IMR-90 (cell line): ENCODE measurements around the gene HLA-E. TPM values are rescaled to one million over a fixed set of nuclear protein-coding genes. Genes with fewer than 3 reads are reported as not detected.

Experiments
- ATAC-seq: fragments of 200-7000 bp; cut with Tn5 transposase; 2 replicates; pipeline ENCODE4 v1.9.1; 2020; ENCODE audit warnings: low read depth, mild to moderate bottlenecking, moderate library complexity
- BruUV-seq: library from RNA; stranded (reverse); fragments of 400-500 nt; replicated peaks from 2 replicates; lab custom pipeline; 2021; lab: Mats Ljungman, UMichigan
- CTCF ChIA-PET: fragments of 300-600 bp; formaldehyde crosslinking; extraction: SDS; loops from one replicate; lab custom pipeline; 2021; ENCODE audit warnings: antibody characterized with exemption; lab: Yijun Ruan, JAX
- POLR2A ChIA-PET: fragments of 300-600 bp; sonication (Branson Sonifier 250); formaldehyde crosslinking; loops from one replicate; lab custom pipeline; 2022; ENCODE audit warnings: antibody characterized with exemption; ENCODE audit not compliant: unreplicated experiment; lab: Charles Lee
- DNase-seq: peaks from one replicate; pipeline ENCODE4 v3.0.0; 2013
- H2AFZ ChIP-seq: replicated peaks from 2 replicates; pipeline ENCODE3; 2013; ENCODE audit warnings: low read length, mild to moderate bottlenecking; ENCODE audit not compliant: poor library complexity
- H2AK5ac ChIP-seq: 2 replicates; pipeline ENCODE4 v1.6.1; 2013; ENCODE audit warnings: low read depth, low read length, inconsistent platforms
- H2AK9ac ChIP-seq: replicated peaks from 2 replicates; pipeline ENCODE3; 2013; ENCODE audit warnings: mild to moderate bottlenecking, low read depth, low read length, moderate library complexity; ENCODE audit not compliant: poor library complexity
- H2BK120ac ChIP-seq: 2 replicates; pipeline ENCODE4 v1.6.1; 2013; ENCODE audit warnings: low read depth, low read length, inconsistent platforms
- H2BK15ac ChIP-seq: 3 replicates; pipeline ENCODE4 v1.6.1; 2013; ENCODE audit warnings: low read depth, low read length, inconsistent platforms
- H2BK20ac ChIP-seq: 2 replicates; pipeline ENCODE4 v1.6.1; 2013; ENCODE audit warnings: low read depth, mild to moderate bottlenecking, inconsistent platforms, low read length, moderate library complexity
- H2BK5ac ChIP-seq: 2 replicates; pipeline ENCODE4 v1.6.1; 2013; ENCODE audit warnings: mild to moderate bottlenecking, low read depth, low read length, inconsistent platforms; ENCODE audit not compliant: poor library complexity, severe bottlenecking
- H3K14ac ChIP-seq: replicated peaks from 2 replicates; pipeline ENCODE4 v1.6.1; 2013; ENCODE audit warnings: low read depth, low read length, inconsistent platforms
- H3K18ac ChIP-seq: 2 replicates; pipeline ENCODE4 v1.6.1; 2013; ENCODE audit warnings: low read depth, low read length, control low read depth
- H3K23ac ChIP-seq: 2 replicates; pipeline ENCODE4 v1.6.1; 2013; ENCODE audit warnings: low read depth, low read length, inconsistent platforms
- H3K27ac ChIP-seq: 2 replicates; pipeline ENCODE4 v1.5.1; 2013; ENCODE audit warnings: mild to moderate bottlenecking, control low read depth, low read length; ENCODE audit not compliant: insufficient read depth
- H3K27me3 ChIP-seq: 2 replicates; pipeline ENCODE4 v1.6.1; 2013; ENCODE audit warnings: low read length; ENCODE audit not compliant: control insufficient read depth, insufficient read depth
- H3K36me3 ChIP-seq: 2 replicates; pipeline ENCODE4 v1.6.1; 2013; ENCODE audit warnings: low read length, mixed read lengths; ENCODE audit not compliant: control insufficient read depth, insufficient read depth
- H3K4ac ChIP-seq: 2 replicates; pipeline ENCODE4 v1.6.1; 2013; ENCODE audit warnings: low read depth, low read length, inconsistent platforms
- H3K4me1 ChIP-seq: 2 replicates; pipeline ENCODE4 v1.6.1; 2013; ENCODE audit warnings: low read length, mixed read lengths; ENCODE audit not compliant: control insufficient read depth, insufficient read depth
- H3K4me2 ChIP-seq: 2 replicates; pipeline ENCODE4 v1.6.1; 2013; ENCODE audit warnings: low read depth, mild to moderate bottlenecking, control low read depth, low read length, moderate library complexity
- H3K4me3 ChIP-seq: 2 replicates; pipeline ENCODE4 v1.5.1; 2013; ENCODE audit warnings: low read depth, mild to moderate bottlenecking, control low read depth, low read length, moderate library complexity; ENCODE audit not compliant: insufficient read depth
- H3K56ac ChIP-seq: 2 replicates; pipeline ENCODE4 v1.6.1; 2013; ENCODE audit warnings: low read length, inconsistent platforms; ENCODE audit not compliant: insufficient read depth; ENCODE audit errors: extremely low read depth
- H3K79me1 ChIP-seq, 2 experiments: 2 replicates each; pipeline ENCODE4 v1.6.1; 2013; ENCODE audit warnings: low read length in 2 of 2, inconsistent platforms in 1 of 2, low read depth in 1 of 2
- H3K9ac ChIP-seq: 2 replicates; pipeline ENCODE4 v1.6.1; 2013; ENCODE audit warnings: low read depth, low read length, control low read depth
- H3K9me1 ChIP-seq: 2 replicates; pipeline ENCODE4 v1.6.1; 2013; ENCODE audit warnings: low read length, inconsistent platforms; ENCODE audit not compliant: insufficient read depth
- H3K9me3 ChIP-seq: 2 replicates; pipeline ENCODE4 v1.6.1; 2013; ENCODE audit warnings: low read length; ENCODE audit not compliant: control insufficient read depth, insufficient read depth
- H4K20me1 ChIP-seq: 2 replicates; pipeline ENCODE4 v1.6.1; 2013; ENCODE audit warnings: low read length, inconsistent platforms; ENCODE audit not compliant: insufficient read depth
- H4K5ac ChIP-seq: 2 replicates; pipeline ENCODE4 v1.6.1; 2013; ENCODE audit warnings: mild to moderate bottlenecking, low read depth, low read length, control low read depth
- H4K8ac ChIP-seq, 2 experiments: 2 replicates each; pipeline ENCODE4 v1.6.1; 2013; ENCODE audit warnings: low read depth in 2 of 2, low read length in 2 of 2, control low read depth in 1 of 2, inconsistent platforms in 1 of 2
- H4K91ac ChIP-seq: 2 replicates; pipeline ENCODE4 v1.6.1; 2013; ENCODE audit warnings: low read depth, low read length, inconsistent platforms; ENCODE audit not compliant: insufficient read depth
- BHLHE40 ChIP-seq: fragments of 150-350 bp; IDR thresholded peaks from 2 replicates; pipeline ENCODE4 v1.6.1; 2016; ENCODE audit warnings: mild to moderate bottlenecking, low read depth, low read length
- CEBPB ChIP-seq: IDR thresholded peaks from 2 replicates; pipeline ENCODE4 v1.6.1; 2012; ENCODE audit warnings: low read depth, low read length, improper control_type of control experiment
- CHD1 ChIP-seq: IDR thresholded peaks from 2 replicates; pipeline ENCODE4 v1.6.1; 2012; ENCODE audit warnings: low read depth, low read length, improper control_type of control experiment
- CTCF ChIP-seq: conservative IDR thresholded peaks from 2 replicates; pipeline ENCODE4 v1.5.1; 2012; ENCODE audit warnings: mild to moderate bottlenecking, low read depth, low read length, improper control_type of control experiment
- MAFK ChIP-seq: IDR thresholded peaks from 2 replicates; pipeline ENCODE4 v1.6.1; 2012; ENCODE audit warnings: low read depth, low read length, improper control_type of control experiment
- MXI1 ChIP-seq: IDR thresholded peaks from 2 replicates; pipeline ENCODE4 v1.6.1; 2012; ENCODE audit warnings: low read depth, mild to moderate bottlenecking, low read length, moderate library complexity, borderline replicate concordance
- RCOR1 ChIP-seq: IDR thresholded peaks from 2 replicates; pipeline ENCODE4 v1.6.1; 2012; ENCODE audit warnings: mild to moderate bottlenecking, low read length, improper control_type of control experiment; ENCODE audit not compliant: insufficient replicate concordance
- USF2 ChIP-seq: fragments of 150-350 bp; IDR thresholded peaks from 2 replicates; pipeline ENCODE4 v1.6.1; 2017; ENCODE audit warnings: mild to moderate bottlenecking, antibody characterized with exemption, low read length, low read depth
- WGBS, 2 experiments: methylation state at CpG; one replicate each; pipeline versions ENCODE4 v1.1.5 to v1.1.7; 2013; ENCODE audit warnings: missing lambda C conversion rate in 2 of 2; ENCODE audit not compliant: insufficient read length in 1 of 2; ENCODE audit errors: extremely low coverage in 2 of 2; 5-methylcytosine and 5-hydroxymethylcytosine counted together
- dilution Hi-C: fragments of 300-500 bp; cut with HindIII; formaldehyde crosslinking; loops from one replicate; pipeline ENCODE4 v1.14.3; 2018; ENCODE audit warnings: low sequenced_read_pairs; ENCODE audit not compliant: unreplicated experiment
- in situ Hi-C: fragments of 300-500 bp; cut with MboI; formaldehyde crosslinking; loops from 3 replicates; pipeline ENCODE4 v1.14.3; 2019; ENCODE audit warnings: low sequenced_read_pairs, inconsistent platforms, mixed read lengths
- intact Hi-C: fragments of 100-400 bp; cut with micrococcal nuclease; formaldehyde crosslinking; loops from 2 replicates; pipeline ENCODE4 v1.10.0; 2022
- polyA plus RNA-seq, 3 experiments: library from polyadenylated mRNA; depleted of rRNA; stranded (reverse); fragments of >200 nt; gene quantifications; 2 replicates each; pipeline ENCODE4 v1.2.3, GENCODE V29; 2012; ENCODE audit warnings: low replicate concordance in 1 of 3
- total RNA-seq: library from RNA; depleted of rRNA; stranded (reverse); fragments of >200 nt; gene quantifications from 2 replicates; pipeline ENCODE4 v1.2.3, GENCODE V29; 2012

Gene HLA-E
- total and polyA plus RNA-seq, 2 of the 4 experiments (the other 2 are of a cell fraction): 83.6 to 84.8 TPM

GRCh38 chr6:30450909-30451841, 38.1 kb upstream of the HLA-E start:
- ChIA-PET POLR2A (interaction anchor here (0.6 kb wide), 1 partner anchor 257 kb away, joined by 19 read pairs; no protein-coding TSS in a partner anchor), CTCF (interaction anchor here (1.6 kb wide), 1 partner anchor 15 kb away, joined by 4 read pairs; no protein-coding TSS in a partner anchor)
- 5% methylated on average over 18 of the region's 55 CpGs; no CpG with 5 or more reads in 1 of the 2 experiments for whole genome bisulfite sequencing, 2 experiments
- DNase-seq: peak; percentile 58
- dilution Hi-C loops (no loop called here), in situ Hi-C loops (no loop called here), intact Hi-C loops (no loop called here)
- Histone ChIP-seq H4K91ac (no peak overlapping the region), H3K14ac (no peak overlapping the region), H4K20me1 (no peaks in the 10 kb centered on the region; the same call in 1 of the 2 replicates), H3K79me1 (no peaks in the 10 kb centered on the region), H3K9me1 (no peaks in the 10 kb centered on the region), H2BK5ac (no peak overlapping the region), H2AK9ac (no peak overlapping the region), H2BK120ac (no peak overlapping the region), H3K36me3 (no peaks in the 10 kb centered on the region), H3K9me3 (peaks cover 3% of the 10 kb centered on the region; the same call in 1 of the 2 replicates), H3K18ac (no peak overlapping the region), H2AFZ (peak overlapping the region; percentile 68), H4K5ac (no peak overlapping the region), H3K4me2 (peak overlapping the region; percentile 47), H2BK15ac (no peak overlapping the region), H3K27me3 (peaks cover 84% of the 10 kb centered on the region), H3K23ac (no peak overlapping the region), H2AK5ac (no peak overlapping the region), H2BK20ac (no peak overlapping the region), H3K4me3 (no peak overlapping the region), H3K27ac (no peak overlapping the region), H3K4me1 (peaks cover 2% of the 10 kb centered on the region; the same call in 1 of the 2 replicates), H3K56ac (no peak overlapping the region), H3K9ac (no peak overlapping the region), H3K4ac (no peak overlapping the region), H4K8ac (no peak overlapping the region)
- TF ChIP-seq CHD1 (no peak), MXI1 (no peak), MAFK (peak; percentile 57), CEBPB (no peak), CTCF (no peak), BHLHE40 (no peak), RCOR1 (no peak), USF2 (no peak)
- BruUV-seq: no TSS peak
- ATAC-seq: peak; percentile 55
